ENCODE results near the gene MTFR1L.
A peak's percentile ranks its signal among the peaks of the same experiment; 100 is the strongest.
"Not testable (repeated sequence)": the region's sequence is repeated elsewhere in the genome, so short reads cannot be mapped to it uniquely, and the experiment has no call there.

The MTFR1L gene

GRCh38 chr1:25820247-25821111 lies 725 bp downstream of the MTFR1L start:
- H3K27ac Mint-ChIP-seq, result peak overlapping the region; percentile 88

DNA sequence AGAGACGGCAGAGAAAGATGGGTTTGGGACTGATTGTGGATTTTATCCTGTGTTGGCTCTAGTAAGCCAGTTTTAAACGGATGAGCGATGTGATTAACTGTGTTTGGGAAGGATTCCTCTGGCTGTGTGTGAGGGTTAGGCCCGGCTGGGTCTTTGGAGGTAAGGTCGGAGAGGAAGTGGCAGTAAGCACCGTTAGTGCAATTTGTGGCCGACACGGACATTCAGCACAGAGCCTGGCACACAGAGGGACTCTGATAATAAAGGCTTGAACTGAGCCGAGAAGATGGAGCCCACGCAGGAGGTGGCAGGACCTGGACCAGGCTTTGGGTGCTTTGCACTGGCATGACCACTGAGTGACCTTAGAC lies 1.3 kb downstream of the MTFR1L start:
- H3K9me3 Mint-ChIP-seq, result no peaks in the 10 kb centered on the region
- DNase-seq (no peak), ATAC-seq (no peak)
- H3K36me3 Mint-ChIP-seq (ENCODE audit: low read depth), result no peaks in the 10 kb centered on the region
- peak overlapping the region; percentile 90 for H3K4me3 Mint-ChIP-seq
- H3K27ac Mint-ChIP-seq, result peak overlapping the region; percentile 88
- H3K27me3 Mint-ChIP-seq, result no peaks in the 10 kb centered on the region
- H3K4me1 Mint-ChIP-seq, result peaks cover 28% of the 10 kb centered on the region

More at GRCh38 chr1:25820247-25821111, 725 bp downstream of the MTFR1L start:
- Mint-ChIP-seq H3K4me3 (peak overlapping the region; percentile 90), H3K27me3 (no peaks in the 10 kb centered on the region), H3K9me3 (no peaks in the 10 kb centered on the region), H3K36me3 (ENCODE audit: low read depth) (no peaks in the 10 kb centered on the region), H3K4me1 (peaks cover 28% of the 10 kb centered on the region)
- DNase-seq (peak; percentile 70), ATAC-seq (peak; percentile 74)

- no peaks in the 10 kb centered on the region for H3K9me3 Mint-ChIP-seq
- H3K36me3 Mint-ChIP-seq (ENCODE audit: low read depth), result no peaks in the 10 kb centered on the region
- H3K4me1 Mint-ChIP-seq, result peaks cover 28% of the 10 kb centered on the region
- H3K4me3 Mint-ChIP-seq, result peak overlapping the region; percentile 90
- DNase-seq (no peak), ATAC-seq (no peak)
- H3K27me3 Mint-ChIP-seq, result no peaks in the 10 kb centered on the region
- H3K27ac Mint-ChIP-seq, result peak overlapping the region; percentile 7
Measured at GRCh38 chr1:25821630-25822091, 1.9 kb downstream of the MTFR1L start.

GRCh38 chr1:25825605-25826004 lies 5.9 kb downstream of the MTFR1L start:
- no peak for DNase-seq
- ATAC-seq, result no peak
- Mint-ChIP-seq H3K4me1 (peaks cover 14% of the 10 kb centered on the region), H3K27me3 (no peaks in the 10 kb centered on the region), H3K9me3 (no peaks in the 10 kb centered on the region), H3K36me3 (ENCODE audit: low read depth) (peaks cover 22% of the 10 kb centered on the region), H3K27ac (no peak overlapping the region), H3K4me3 (no peak overlapping the region)

DNA sequence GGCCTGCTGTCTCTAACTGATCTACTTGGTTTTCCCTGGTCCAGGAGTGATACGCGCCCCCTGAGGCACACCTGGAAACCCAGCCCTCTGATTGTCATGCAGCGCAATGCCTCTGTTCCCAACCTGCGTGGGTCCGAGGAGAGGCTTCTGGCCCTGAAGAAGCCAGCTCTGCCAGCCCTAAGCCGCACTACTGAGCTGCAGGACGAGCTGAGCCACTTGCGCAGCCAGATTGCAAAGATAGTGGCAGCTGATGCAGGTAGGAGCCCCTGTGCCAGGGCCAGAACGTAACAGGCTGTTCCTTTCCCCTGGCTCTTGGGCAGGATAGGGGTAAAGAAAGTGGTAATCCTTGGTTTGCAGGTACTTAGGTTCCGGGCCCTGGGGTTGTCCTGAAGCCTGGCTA lies 6.8 kb downstream of the MTFR1L start:
- Mint-ChIP-seq H3K27me3 (no peaks in the 10 kb centered on the region), H3K27ac (no peak overlapping the region), H3K4me3 (no peak overlapping the region), H3K36me3 (ENCODE audit: low read depth) (peaks cover 27% of the 10 kb centered on the region), H3K4me1 (peaks cover 5% of the 10 kb centered on the region), H3K9me3 (no peaks in the 10 kb centered on the region)
- ATAC-seq (no peak), DNase-seq (no peak)

DNA sequence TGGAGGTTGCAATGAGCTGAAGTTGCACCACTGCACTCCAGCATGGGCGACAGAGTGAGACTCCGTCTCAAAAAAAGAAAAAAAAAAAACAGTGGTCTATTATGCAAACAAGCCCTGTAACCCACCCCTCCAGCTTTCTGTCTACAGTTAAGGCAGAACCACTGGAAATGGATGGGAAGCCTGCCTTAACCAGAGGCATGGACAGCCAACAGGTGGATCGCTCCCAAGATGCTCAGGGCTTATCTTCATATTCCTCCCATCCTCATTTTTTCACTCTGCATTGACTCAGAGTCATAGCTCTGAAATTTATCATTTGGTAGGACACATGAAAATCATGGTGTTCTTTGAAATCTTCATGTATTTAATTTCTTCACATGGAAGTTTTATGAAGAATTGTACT lies 8.7 kb downstream of the MTFR1L start:
- Mint-ChIP-seq H3K4me1 (no peaks in the 10 kb centered on the region), H3K27me3 (no peaks in the 10 kb centered on the region), H3K9me3 (no peaks in the 10 kb centered on the region), H3K36me3 (ENCODE audit: low read depth) (peaks cover 37% of the 10 kb centered on the region), H3K4me3 (no peak overlapping the region), H3K27ac (no peak overlapping the region)
- ATAC-seq (no peak), DNase-seq (no peak)

DNA sequence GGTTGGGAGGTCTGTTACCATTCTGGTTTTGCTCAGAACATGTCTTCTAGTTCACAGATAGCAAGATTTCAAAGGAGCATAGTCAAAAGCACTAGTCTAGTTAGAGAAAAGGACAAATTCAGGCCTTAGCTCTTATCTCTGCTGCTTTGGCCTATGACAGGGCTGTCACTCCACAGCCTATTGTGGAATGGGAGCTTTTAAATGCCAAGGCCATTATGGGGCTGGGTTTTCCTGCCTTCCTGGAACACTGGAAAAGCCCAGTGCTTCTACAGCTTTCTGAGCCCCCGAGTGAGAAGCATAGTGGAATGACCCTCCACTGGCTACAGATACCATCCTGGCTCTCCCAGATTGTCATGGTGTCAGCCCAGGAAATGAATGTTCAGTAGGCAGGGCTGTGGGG lies 9.3 kb downstream of the MTFR1L start:
- Mint-ChIP-seq H3K36me3 (ENCODE audit: low read depth) (peaks cover 40% of the 10 kb centered on the region), H3K4me1 (no peaks in the 10 kb centered on the region), H3K27ac (no peak overlapping the region), H3K9me3 (no peaks in the 10 kb centered on the region), H3K27me3 (no peaks in the 10 kb centered on the region), H3K4me3 (no peak overlapping the region)
- DNase-seq (no peak), ATAC-seq (no peak)

DNA sequence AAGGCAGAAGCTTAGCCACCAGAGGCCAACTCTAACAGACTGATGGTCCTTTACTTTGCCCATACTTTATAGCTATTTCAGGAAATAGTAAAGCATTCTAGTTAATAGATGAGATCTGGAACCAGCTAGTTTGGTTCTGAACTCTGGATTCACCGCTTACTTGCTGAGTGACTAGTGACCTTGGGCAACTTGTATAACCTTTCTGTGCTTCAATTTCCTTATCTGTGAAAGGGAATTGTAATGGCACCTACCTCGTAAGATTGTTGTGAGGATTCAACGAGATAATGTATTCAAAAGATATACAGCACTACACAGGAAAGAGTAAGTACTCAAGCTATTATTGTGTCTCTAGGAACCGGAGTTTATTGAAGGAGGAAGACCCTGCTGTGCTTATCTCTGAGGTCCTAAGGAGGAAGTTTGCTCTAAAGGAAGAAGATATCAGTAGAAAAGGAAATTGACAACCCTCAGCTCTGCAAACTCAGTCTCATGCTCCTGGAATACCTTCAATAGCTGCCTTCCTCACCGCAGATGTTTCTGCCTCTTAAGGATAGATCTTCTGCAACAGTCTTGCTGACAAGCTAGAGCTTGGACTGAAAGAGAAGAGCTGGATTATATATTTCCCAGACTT lies 11.9 kb downstream of the MTFR1L start:
- Mint-ChIP-seq H3K4me3 (no peak overlapping the region), H3K4me1 (no peaks in the 10 kb centered on the region), H3K36me3 (ENCODE audit: low read depth) (peaks cover 53% of the 10 kb centered on the region), H3K27me3 (no peaks in the 10 kb centered on the region), H3K27ac (no peak overlapping the region), H3K9me3 (no peaks in the 10 kb centered on the region)
- no peak for DNase-seq
- ATAC-seq, result no peak

- no peaks in the 10 kb centered on the region for H3K27me3 Mint-ChIP-seq
- ATAC-seq, result no peak
- H3K27ac Mint-ChIP-seq, result no peak overlapping the region
- no peak for DNase-seq
- H3K36me3 Mint-ChIP-seq (ENCODE audit: low read depth), result peaks cover 53% of the 10 kb centered on the region
- no peak overlapping the region for H3K4me3 Mint-ChIP-seq
- no peaks in the 10 kb centered on the region for H3K9me3 Mint-ChIP-seq
- H3K4me1 Mint-ChIP-seq, result no peaks in the 10 kb centered on the region
Measured at GRCh38 chr1:25832336-25833037, 12.7 kb downstream of the MTFR1L start.

- no peak overlapping the region for H3K27ac Mint-ChIP-seq
- no peaks in the 10 kb centered on the region for H3K4me1 Mint-ChIP-seq
- DNase-seq, result no peak
- no peak for ATAC-seq
- no peak overlapping the region for H3K4me3 Mint-ChIP-seq
- no peaks in the 10 kb centered on the region for H3K27me3 Mint-ChIP-seq
- H3K36me3 Mint-ChIP-seq (ENCODE audit: low read depth), result peaks cover 49% of the 10 kb centered on the region
- H3K9me3 Mint-ChIP-seq, result no peaks in the 10 kb centered on the region
Measured at GRCh38 chr1:25833158-25833557, 13.4 kb downstream of the MTFR1L start.

GRCh38 chr1:25834894-25835293 lies 15.1 kb downstream of the MTFR1L start:
- Mint-ChIP-seq H3K27me3 (no peaks in the 10 kb centered on the region), H3K36me3 (ENCODE audit: low read depth) (peaks cover 41% of the 10 kb centered on the region), H3K4me1 (no peaks in the 10 kb centered on the region), H3K9me3 (no peaks in the 10 kb centered on the region), H3K4me3 (no peak overlapping the region), H3K27ac (no peak overlapping the region)
- DNase-seq, result no peak
- ATAC-seq, result no peak

- no peaks in the 10 kb centered on the region for H3K9me3 Mint-ChIP-seq
- no peaks in the 10 kb centered on the region for H3K27me3 Mint-ChIP-seq
- peaks cover 32% of the 10 kb centered on the region for H3K36me3 Mint-ChIP-seq (ENCODE audit: low read depth)
- no peak overlapping the region for H3K27ac Mint-ChIP-seq
- no peaks in the 10 kb centered on the region for H3K4me1 Mint-ChIP-seq
- DNase-seq (no peak), ATAC-seq (no peak)
- no peak overlapping the region for H3K4me3 Mint-ChIP-seq
Measured at GRCh38 chr1:25836695-25837094, 16.9 kb downstream of the MTFR1L start.

DNA sequence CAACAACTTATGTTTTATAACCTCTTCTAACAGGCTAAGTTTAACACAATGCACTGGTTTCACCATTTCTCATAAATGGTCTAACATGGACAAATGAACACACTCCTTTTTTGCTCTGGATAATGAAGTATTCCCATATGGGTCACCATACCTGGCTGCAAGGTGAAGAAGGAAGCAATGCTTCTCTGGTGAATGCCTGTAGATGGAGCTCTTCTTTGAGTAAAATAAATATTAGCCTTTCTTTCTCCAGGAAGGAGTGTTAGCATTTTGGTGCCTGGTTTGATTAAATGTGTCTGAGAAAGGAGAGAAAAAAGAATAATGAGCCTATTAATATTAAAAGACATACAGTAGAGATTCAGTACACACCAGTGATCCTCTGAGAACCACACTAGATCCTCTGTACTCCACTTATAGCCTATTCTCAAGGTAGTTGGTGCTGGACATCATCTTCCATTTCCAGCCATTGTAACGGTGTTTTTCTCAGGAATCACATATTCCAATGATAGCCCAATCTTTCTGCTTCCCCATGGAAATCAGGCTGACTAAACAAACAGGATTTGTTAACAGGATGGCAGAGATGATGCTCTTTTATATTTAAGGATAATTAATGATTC lies 17.6 kb downstream of the MTFR1L start:
- H3K9me3 Mint-ChIP-seq, result no peaks in the 10 kb centered on the region
- H3K4me1 Mint-ChIP-seq, result no peaks in the 10 kb centered on the region
- ATAC-seq (no peak), DNase-seq (no peak)
- H3K36me3 Mint-ChIP-seq (ENCODE audit: low read depth), result peaks cover 30% of the 10 kb centered on the region
- no peak overlapping the region for H3K4me3 Mint-ChIP-seq
- no peak overlapping the region for H3K27ac Mint-ChIP-seq
- H3K27me3 Mint-ChIP-seq, result no peaks in the 10 kb centered on the region

DNA sequence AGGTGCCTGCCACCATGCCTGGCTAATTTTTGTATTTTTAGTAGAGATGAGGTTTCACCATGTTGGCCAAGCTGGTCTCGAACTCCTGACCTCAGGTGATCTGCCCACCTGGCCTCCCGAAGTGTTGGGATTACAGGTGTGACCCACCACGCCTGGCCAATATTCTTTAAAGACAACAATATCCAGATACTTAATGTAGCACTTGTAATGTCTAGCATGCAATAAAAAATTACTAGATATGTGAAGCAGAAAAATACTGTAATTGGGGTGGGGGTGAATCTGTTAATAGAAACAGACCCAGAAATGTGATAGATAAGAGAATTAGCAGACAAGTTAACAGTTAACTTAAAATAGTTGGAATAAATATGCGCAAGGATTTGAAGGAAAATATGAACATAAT lies 20.1 kb downstream of the MTFR1L start:
- H3K4me3 Mint-ChIP-seq, DNase-seq, H3K27me3 Mint-ChIP-seq, H3K9me3 Mint-ChIP-seq, ATAC-seq, H3K4me1 Mint-ChIP-seq, H3K27ac Mint-ChIP-seq: not testable (repeated sequence)
- peaks cover 17% of the 10 kb centered on the region for H3K36me3 Mint-ChIP-seq (ENCODE audit: low read depth)

Measured in activated naive CD8-positive, alpha-beta T cell treated with anti-CD3 and anti-CD28 coated beads, Interleukin-2, amount 50 U/mL, for 24 hours (primary cell).